Duodenal mucosa (tissue), 2 donors: ENCODE results near the gene KASH5.

Experiments used
- H3K27ac ChIP-seq: one replicate; pipeline ENCODE4 v1.7.0; 2013; ENCODE audit warnings: low read depth, low read length
- H3K27me3 ChIP-seq, 2 donors: one replicate each; pipeline ENCODE4 v1.7.0; 2013; ENCODE audit warnings: low read length in 2 of 2, control low read depth in 1 of 2; ENCODE audit not compliant: insufficient read depth in 2 of 2, control insufficient read depth in 1 of 2
- H3K36me3 ChIP-seq, 2 donors: one replicate each; pipeline ENCODE4 v1.7.0; 2013; ENCODE audit warnings: low read length in 2 of 2, control low read depth in 1 of 2; ENCODE audit not compliant: insufficient read depth in 2 of 2, control insufficient read depth in 1 of 2
- H3K4me1 ChIP-seq, 2 donors: one replicate each; pipeline ENCODE4 v1.7.0; 2013; ENCODE audit warnings: low read length in 2 of 2, control low read depth in 1 of 2; ENCODE audit not compliant: insufficient read depth in 2 of 2, control insufficient read depth in 1 of 2
- H3K4me3 ChIP-seq, 2 donors: one replicate each; pipeline ENCODE4 v1.7.0; 2013; ENCODE audit warnings: low read length in 2 of 2, low read depth in 1 of 2
- H3K9ac ChIP-seq, 2 donors: one replicate each; pipeline ENCODE4 v1.7.0; 2013; ENCODE audit warnings: low read length in 2 of 2, low read depth in 1 of 2
- H3K9me3 ChIP-seq, 2 donors: one replicate each; pipeline ENCODE4 v1.7.0; 2013; ENCODE audit warnings: low read length in 2 of 2, control low read depth in 1 of 2; ENCODE audit not compliant: control insufficient read depth in 1 of 2

Gene KASH5

DNA sequence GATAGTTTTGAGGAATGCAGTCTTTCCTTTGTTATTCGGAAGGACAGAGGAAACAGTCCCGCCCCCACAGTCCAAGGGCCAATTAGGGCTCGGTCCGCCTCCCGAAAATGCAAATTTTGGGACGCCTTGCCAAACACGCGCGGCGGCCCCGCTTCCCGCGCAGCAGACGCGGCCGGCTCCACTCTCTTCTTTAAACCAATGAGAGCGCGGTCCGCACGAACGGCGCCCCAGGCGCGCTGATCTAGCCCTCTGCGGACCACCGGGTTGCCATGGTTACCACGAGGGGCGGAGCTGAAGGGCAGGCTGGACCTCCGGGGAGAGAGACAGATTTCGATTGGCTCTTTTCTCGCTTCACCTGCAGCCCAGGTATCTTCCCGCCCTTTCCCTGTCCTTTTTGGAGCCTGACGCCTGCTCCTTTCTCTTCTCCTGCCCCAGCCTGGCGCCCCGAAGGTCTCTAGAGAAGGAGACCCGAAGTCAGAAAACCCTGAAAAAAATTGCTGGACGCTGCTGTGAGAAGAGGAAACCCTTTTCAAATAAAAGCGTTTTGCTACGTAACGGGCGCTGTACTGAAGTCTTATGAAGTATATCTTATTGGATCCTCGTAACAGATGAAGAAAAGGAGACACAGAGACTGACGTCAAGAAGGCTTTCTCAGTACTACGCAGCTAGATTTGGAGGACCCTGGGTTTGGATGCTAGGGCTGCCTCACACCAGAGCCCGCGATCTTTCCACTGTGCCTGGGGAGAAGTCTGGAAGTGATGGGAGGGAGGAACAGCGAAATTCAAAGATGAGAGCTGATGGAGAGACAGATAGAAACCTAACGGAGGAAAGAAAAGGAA lies 33.2 kb downstream of the KASH5 start:
- peaks cover 0 to 7% of the 10 kb centered on the region in 2 donors for H3K4me1 ChIP-seq
- peaks cover 74% of the 10 kb centered on the region in 2 donors for H3K27me3 ChIP-seq
- no peak overlapping the region for H3K9ac ChIP-seq
- peak overlapping the region in 1 of 2 donors; percentile 29 for H3K4me3 ChIP-seq
- no peaks in the 10 kb centered on the region for H3K9me3 ChIP-seq
- no peak overlapping the region for H3K27ac ChIP-seq
- H3K36me3 ChIP-seq = no peaks in the 10 kb centered on the region

DNA sequence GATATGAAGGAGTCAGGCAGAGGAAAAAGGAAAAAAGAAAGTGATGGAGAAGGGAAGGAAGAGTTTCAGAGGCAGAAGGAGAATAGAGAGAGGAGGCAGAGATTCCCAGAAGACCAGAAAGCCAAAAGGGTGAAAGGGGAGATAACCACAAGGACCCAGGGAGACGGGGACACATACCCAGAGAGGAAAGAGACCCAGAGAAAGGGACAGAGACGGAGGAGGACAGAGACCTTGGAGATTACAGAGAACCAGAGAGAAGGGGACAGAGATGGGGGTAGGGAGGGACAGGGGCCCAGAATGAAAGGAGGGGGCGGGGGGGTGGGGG lies 33.8 kb downstream of the KASH5 start:
- Histone ChIP-seq H3K4me3 (no peak overlapping the region), H3K27me3 (peaks cover 80% of the 10 kb centered on the region in 2 donors), H3K36me3 (no peaks in the 10 kb centered on the region), H3K9me3 (no peaks in the 10 kb centered on the region), H3K4me1 (peaks cover 0 to 7% of the 10 kb centered on the region in 2 donors), H3K9ac (no peak overlapping the region), H3K27ac (no peak overlapping the region)

GRCh38 chr19:49422407-49423070 lies 34.5 kb downstream of the KASH5 start:
- no peak overlapping the region for H3K27ac ChIP-seq
- H3K27me3 ChIP-seq = peaks cover 84 to 85% of the 10 kb centered on the region in 2 donors
- H3K4me3 ChIP-seq = peak overlapping the region; percentile 6 to 36
- H3K36me3 ChIP-seq = no peaks in the 10 kb centered on the region
- no peak overlapping the region for H3K9ac ChIP-seq
- peaks cover 0 to 7% of the 10 kb centered on the region in 2 donors for H3K4me1 ChIP-seq
- no peaks in the 10 kb centered on the region for H3K9me3 ChIP-seq

DNA sequence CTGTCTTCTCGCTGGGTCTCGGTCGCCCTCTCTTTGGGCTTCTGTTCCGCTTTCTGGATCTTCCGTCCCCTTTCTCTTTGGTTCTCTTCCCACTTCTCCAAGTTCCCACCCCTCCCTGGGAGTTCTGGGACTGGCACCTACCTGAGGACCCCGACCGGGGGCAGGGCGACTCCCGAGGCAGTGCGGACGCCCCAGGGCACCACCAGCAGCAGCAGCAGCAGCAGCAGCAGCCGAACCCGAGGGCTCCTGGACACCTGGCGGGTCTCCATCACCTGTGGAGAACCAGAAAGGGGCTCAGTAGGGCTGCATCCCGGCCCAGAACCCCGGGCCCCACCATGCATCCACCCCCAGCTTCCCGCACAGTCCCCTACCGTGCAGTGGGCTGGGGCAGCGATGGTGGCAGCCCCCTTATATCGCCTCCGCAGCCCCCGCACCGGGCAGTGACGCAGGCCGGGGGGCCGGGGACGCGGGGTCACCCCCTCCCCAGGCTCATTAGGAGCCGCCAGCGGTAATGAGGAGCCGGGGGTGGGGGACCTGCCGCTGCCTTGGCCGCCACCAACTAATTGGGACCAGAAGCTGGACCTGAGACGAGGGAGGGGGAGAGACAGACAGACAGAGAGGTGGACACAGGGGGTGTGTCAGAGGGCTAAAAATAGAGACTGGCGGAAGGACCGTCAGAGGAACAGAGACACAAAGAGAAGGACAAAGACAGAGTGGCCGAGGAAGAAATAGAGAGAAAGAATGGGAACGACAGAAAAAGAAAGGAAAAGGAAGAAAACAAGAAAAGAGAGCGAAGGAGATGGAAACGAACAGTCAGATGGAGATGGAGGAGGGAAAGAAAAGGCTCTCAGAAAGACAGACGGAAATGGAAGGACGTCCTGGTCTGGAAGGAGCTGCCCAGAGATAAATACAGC lies 35.3 kb downstream of the KASH5 start, which contains the start of gene PTH2:
TSS of gene PTH2 (minus strand) at position 371 of the 914 bp plus-strand sequence. CDS start at position 269, 102 bp downstream.
- H3K36me3 ChIP-seq = no peaks in the 10 kb centered on the region
- no peak within 1 kb of the TSS for H3K9ac ChIP-seq
- peak within 1 kb of the TSS; percentile 6 to 36 for H3K4me3 ChIP-seq
- peaks cover 89 to 91% of the 10 kb centered on the region in 2 donors for H3K27me3 ChIP-seq
- no peaks in the 10 kb centered on the region for H3K9me3 ChIP-seq
- H3K4me1 ChIP-seq = peaks cover 0 to 11% of the 10 kb centered on the region in 2 donors
- no peak within 1 kb of the TSS for H3K27ac ChIP-seq

DNA sequence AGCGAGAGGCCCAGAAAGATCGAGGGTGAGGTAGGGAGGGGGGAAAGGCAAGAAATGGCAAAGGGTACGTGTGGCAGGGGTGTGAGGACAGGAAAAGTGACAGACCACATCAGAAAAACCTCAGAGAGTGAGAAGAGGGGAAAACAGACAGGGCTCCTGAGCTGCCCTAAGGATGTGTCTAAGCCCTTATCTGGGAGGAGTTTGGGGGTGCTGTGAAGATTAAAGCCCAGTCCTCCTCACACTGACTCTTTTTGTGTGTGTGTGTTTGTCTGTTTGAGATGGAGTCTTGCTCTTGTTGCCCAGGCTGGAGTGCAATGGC lies 35.9 kb downstream of the KASH5 start:
- Histone ChIP-seq H3K9me3 (no peaks in the 10 kb centered on the region), H3K9ac (no peak overlapping the region), H3K27ac (no peak overlapping the region), H3K36me3 (no peaks in the 10 kb centered on the region), H3K4me3 (no peak overlapping the region), H3K4me1 (peaks cover 0 to 11% of the 10 kb centered on the region in 2 donors), H3K27me3 (peaks cover 90 to 95% of the 10 kb centered on the region in 2 donors)

GRCh38 chr19:49425178-49425577 lies 37.1 kb downstream of the KASH5 start, which contains the start of gene GFY:
Gene GFY, plus strand, starts transcription at chr19:49425388. Its CDS starts 1,043 bp downstream, at chr19:49426431.
- no peaks in the 10 kb centered on the region for H3K36me3 ChIP-seq
- no peaks in the 10 kb centered on the region for H3K9me3 ChIP-seq
- H3K4me3 ChIP-seq = no peak within 1 kb of the TSS
- peaks cover 0 to 11% of the 10 kb centered on the region in 2 donors for H3K4me1 ChIP-seq
- peaks cover 87 to 96% of the 10 kb centered on the region in 2 donors for H3K27me3 ChIP-seq
- H3K9ac ChIP-seq = no peak within 1 kb of the TSS
- H3K27ac ChIP-seq = no peak within 1 kb of the TSS

GRCh38 chr19:49425922-49426592 lies 38.0 kb downstream of the KASH5 start:
- H3K9me3 ChIP-seq = no peaks in the 10 kb centered on the region
- peaks cover 87 to 96% of the 10 kb centered on the region in 2 donors for H3K27me3 ChIP-seq
- H3K9ac ChIP-seq = no peak overlapping the region
- no peak overlapping the region for H3K4me3 ChIP-seq
- H3K27ac ChIP-seq = no peak overlapping the region
- peaks cover 0 to 10% of the 10 kb centered on the region in 2 donors for H3K4me1 ChIP-seq
- H3K36me3 ChIP-seq = no peaks in the 10 kb centered on the region

DNA sequence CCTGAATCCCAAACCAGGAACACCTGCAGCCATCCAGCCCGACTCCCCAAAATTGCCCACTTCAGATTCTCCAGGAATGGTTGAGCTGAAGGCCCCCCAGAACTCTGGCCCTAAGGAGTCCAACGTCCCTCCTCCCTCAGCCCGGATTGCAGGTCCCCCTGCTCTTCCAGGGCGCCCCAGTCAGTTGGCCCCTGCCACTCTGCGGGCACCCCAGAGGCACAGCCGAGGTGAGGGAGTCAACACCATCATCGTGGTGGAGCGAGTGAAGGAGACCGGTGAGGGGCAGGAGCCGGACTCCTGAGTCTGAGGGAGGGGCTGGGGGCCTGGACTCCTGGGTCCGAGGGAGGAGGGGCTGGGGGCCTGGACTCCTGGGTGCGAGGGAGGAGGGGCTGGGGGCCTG lies 39.3 kb downstream of the KASH5 start:
- Histone ChIP-seq H3K9me3 (no peaks in the 10 kb centered on the region), H3K4me1 (peaks cover 0 to 4% of the 10 kb centered on the region in 2 donors), H3K36me3 (no peaks in the 10 kb centered on the region), H3K9ac (no peak overlapping the region), H3K4me3 (no peak overlapping the region), H3K27ac (no peak overlapping the region), H3K27me3 (peaks cover 87 to 95% of the 10 kb centered on the region in 2 donors)

DNA sequence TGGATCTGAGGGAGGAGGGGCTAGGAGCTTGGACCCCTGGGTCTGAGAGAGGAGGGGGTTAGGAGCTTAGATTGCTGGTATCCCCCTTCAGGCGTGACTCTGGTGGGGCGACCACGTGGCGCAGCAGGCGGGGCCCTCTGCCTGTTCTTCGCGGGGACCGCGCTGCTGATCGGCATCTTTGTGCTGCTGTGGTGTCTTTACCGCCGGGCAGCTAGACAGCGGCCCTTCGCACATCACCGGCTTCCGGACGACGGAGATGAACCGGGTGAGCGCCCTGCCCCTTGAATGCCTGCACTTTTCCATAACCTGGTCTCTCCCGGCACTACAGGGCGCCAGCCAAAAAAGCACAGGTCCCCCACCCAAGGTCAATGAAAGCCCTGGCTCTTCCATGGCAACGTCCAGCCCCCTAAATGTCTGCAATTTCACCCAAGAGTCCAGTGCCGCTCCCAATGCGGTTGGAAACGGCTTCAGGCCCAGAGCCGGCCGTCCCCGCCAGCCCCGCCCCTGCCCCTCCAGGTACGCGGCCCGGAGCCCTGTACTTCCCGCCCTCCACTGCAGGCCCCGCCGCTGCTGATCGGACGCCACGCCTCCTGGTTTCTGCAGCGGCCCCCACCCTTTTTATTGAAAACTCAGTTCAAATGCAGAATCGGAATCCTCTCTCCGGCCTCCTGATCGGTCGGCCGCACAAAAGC lies 40.0 kb downstream of the KASH5 start:
- Histone ChIP-seq H3K4me3 (peak overlapping the region in 1 of 2 donors; percentile 15), H3K4me1 (peaks cover 0 to 4% of the 10 kb centered on the region in 2 donors), H3K9ac (no peak overlapping the region), H3K36me3 (no peaks in the 10 kb centered on the region), H3K27me3 (peaks cover 87 to 95% of the 10 kb centered on the region in 2 donors), H3K9me3 (no peaks in the 10 kb centered on the region), H3K27ac (no peak overlapping the region)
